TTC549 (cell line): Measurements from ENCODE around the gene RHCE.
"Not testable (repeated sequence)": the region's sequence is repeated elsewhere in the genome, so short reads cannot be mapped to it uniquely, and the experiment has no call there.

Experiments used
- FAIRE-seq: peaks from 2 replicates; lab custom pipeline; 2012; peaks lifted over from hg19 to GRCh38; lab: Jason Lieb, UNC

RHCE gene

GRCh38 chr1:25397549-25397948 is 23.1 kb downstream of the RHCE start:
- not testable (repeated sequence) for FAIRE-seq

GRCh38 chr1:25392841-25393240 is 27.8 kb downstream of the RHCE start:
- FAIRE-seq, result no peak

- FAIRE-seq, result not testable (repeated sequence)
Measured at GRCh38 chr1:25389721-25390120, 30.9 kb downstream of the RHCE start.

GRCh38 chr1:25388691-25389090 is 31.9 kb downstream of the RHCE start:
- not testable (repeated sequence) for FAIRE-seq

- not testable (repeated sequence) for FAIRE-seq
Measured at GRCh38 chr1:25387096-25387495, 33.5 kb downstream of the RHCE start.

GRCh38 chr1:25383875-25384274 is 36.8 kb downstream of the RHCE start:
- not testable (repeated sequence) for FAIRE-seq

- not testable (repeated sequence) for FAIRE-seq
Measured at GRCh38 chr1:25383090-25383489, 37.5 kb downstream of the RHCE start.

GRCh38 chr1:25382543-25382942 is 38.1 kb downstream of the RHCE start:
- not testable (repeated sequence) for FAIRE-seq

- FAIRE-seq, result not testable (repeated sequence)
Measured at GRCh38 chr1:25378367-25378766, 42.3 kb downstream of the RHCE start.

GRCh38 chr1:25371757-25372156 is 48.9 kb downstream of the RHCE start:
- FAIRE-seq, result not testable (repeated sequence)

GRCh38 chr1:25369691-25370271 is 50.8 kb downstream of the RHCE start:
- not testable (repeated sequence) for FAIRE-seq

GRCh38 chr1:25369241-25369640 is 51.4 kb downstream of the RHCE start:
- FAIRE-seq, result no peak

- FAIRE-seq, result not testable (repeated sequence)
Measured at GRCh38 chr1:25362634-25363559, 57.7 kb downstream of the RHCE start.

- FAIRE-seq, result no peak
Measured at GRCh38 chr1:25361901-25362300, 58.7 kb downstream of the RHCE start.

- FAIRE-seq, result no peak
Measured at GRCh38 chr1:25360596-25361581, 59.7 kb downstream of the RHCE start.

- FAIRE-seq, result no peak
Measured at GRCh38 chr1:25356848-25357247, 63.8 kb downstream of the RHCE start.

- no peak for FAIRE-seq
Measured at GRCh38 chr1:25356441-25356840, 64.2 kb downstream of the RHCE start.

- FAIRE-seq, result no peak
Measured at GRCh38 chr1:25355841-25356395, 64.7 kb downstream of the RHCE start.

GRCh38 chr1:25349606-25350005 is 71.0 kb downstream of the RHCE start:
- no peak for FAIRE-seq

GRCh38 chr1:25347556-25347955 is 73.1 kb downstream of the RHCE start:
- no peak for FAIRE-seq

GRCh38 chr1:25343872-25344271 is 76.8 kb downstream of the RHCE start:
- no peak for FAIRE-seq

- FAIRE-seq, result no peak
Measured at GRCh38 chr1:25342846-25343245, 77.8 kb downstream of the RHCE start.
